Vagina (tissue), 2 donors: ENCODE measurements around the gene ZNF407.

Source experiments
- POLR2A ChIP-seq, 2 donors: fragments of 450-650 bp; IDR thresholded peaks; one replicate each; pipeline ENCODE4 v1.6.1; 2017; ENCODE audit warnings: antibody characterized with exemption in 2 of 2, mild to moderate bottlenecking in 2 of 2, moderate library complexity in 2 of 2
- TF ChIP-seq, protein P1 (sequence below), 3 experiments: fragments of 450-650 bp in 2 of 3; fragments of 200-600 bp in 1 of 3; sonication (generic) in 1 of 3; IDR thresholded peaks; one replicate each; pipeline ENCODE4 v1.5.1; 2017 to 2019; ENCODE audit warnings: antibody characterized with exemption in 3 of 3, mild to moderate bottlenecking in 2 of 3, moderate library complexity in 2 of 3

DNA sequence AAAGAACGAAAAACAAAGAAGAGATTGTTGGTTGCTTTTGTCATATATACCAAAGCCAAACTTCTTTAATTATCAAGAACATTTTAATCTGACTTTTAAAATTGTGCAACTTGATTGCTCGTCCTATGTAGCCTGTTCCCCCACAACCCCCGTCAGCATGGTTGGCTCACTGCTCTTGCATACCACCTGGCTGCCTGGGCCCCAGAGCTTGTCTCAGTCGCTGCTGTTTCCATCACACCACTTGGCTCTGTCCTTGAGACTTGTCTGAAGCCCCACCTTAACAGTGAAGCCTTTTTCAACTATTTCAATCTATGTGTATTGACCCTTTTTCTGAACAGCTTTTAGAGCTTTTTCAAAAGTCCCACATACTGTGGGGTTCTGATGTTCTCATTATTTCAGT is 270.8 kb downstream of the ZNF407 start:
- TF ChIP-seq POLR2A (IDR thresholded peaks at IDR 0.05) = no peak
- TF ChIP-seq, protein P1, sequence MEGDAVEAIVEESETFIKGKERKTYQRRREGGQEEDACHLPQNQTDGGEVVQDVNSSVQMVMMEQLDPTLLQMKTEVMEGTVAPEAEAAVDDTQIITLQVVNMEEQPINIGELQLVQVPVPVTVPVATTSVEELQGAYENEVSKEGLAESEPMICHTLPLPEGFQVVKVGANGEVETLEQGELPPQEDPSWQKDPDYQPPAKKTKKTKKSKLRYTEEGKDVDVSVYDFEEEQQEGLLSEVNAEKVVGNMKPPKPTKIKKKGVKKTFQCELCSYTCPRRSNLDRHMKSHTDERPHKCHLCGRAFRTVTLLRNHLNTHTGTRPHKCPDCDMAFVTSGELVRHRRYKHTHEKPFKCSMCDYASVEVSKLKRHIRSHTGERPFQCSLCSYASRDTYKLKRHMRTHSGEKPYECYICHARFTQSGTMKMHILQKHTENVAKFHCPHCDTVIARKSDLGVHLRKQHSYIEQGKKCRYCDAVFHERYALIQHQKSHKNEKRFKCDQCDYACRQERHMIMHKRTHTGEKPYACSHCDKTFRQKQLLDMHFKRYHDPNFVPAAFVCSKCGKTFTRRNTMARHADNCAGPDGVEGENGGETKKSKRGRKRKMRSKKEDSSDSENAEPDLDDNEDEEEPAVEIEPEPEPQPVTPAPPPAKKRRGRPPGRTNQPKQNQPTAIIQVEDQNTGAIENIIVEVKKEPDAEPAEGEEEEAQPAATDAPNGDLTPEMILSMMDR (IDR thresholded peaks at IDR 0.05) = no peak
